NOMO-1 treated with DMSO at 0.1 percent for 48 hours (cell line): ENCODE results near the gene SEPTIN11.
A peak's percentile ranks its signal among the peaks of the same experiment; 100 is the strongest.

Experiments used
- DNase-seq: peaks from one replicate; lab custom pipeline; 2025; ENCODE audit not compliant: unreplicated experiment; lab: John Stamatoyannopoulos, UW

Gene SEPTIN11

GRCh38 chr4:76949276-76950051 is at the start of gene SEPTIN11:
Gene SEPTIN11 (plus strand): TSS chr4:76949752. CDS start chr4:76949904, 152 bp downstream.
- peak; percentile 84 for DNase-seq

GRCh38 chr4:76902233-76902890 is 47.2 kb upstream of the SEPTIN11 start:
- no peak for DNase-seq

GRCh38 chr4:76904646-76905190 is 44.8 kb upstream of the SEPTIN11 start:
- DNase-seq, result no peak

- DNase-seq, result no peak
These were observed 44.0 kb upstream of the SEPTIN11 start for GRCh38 chr4:76905521-76905920.

- DNase-seq, result no peak
These were observed 39.8 kb upstream of the SEPTIN11 start for GRCh38 chr4:76909711-76910110.

GRCh38 chr4:76920715-76921114 is 28.8 kb upstream of the SEPTIN11 start:
- no peak for DNase-seq

- no peak for DNase-seq
These were observed 25.8 kb upstream of the SEPTIN11 start for GRCh38 chr4:76923619-76924357.

- no peak for DNase-seq
These were observed 22.7 kb upstream of the SEPTIN11 start for GRCh38 chr4:76926841-76927240.

GRCh38 chr4:76930685-76931084 is 18.9 kb upstream of the SEPTIN11 start:
- no peak for DNase-seq

GRCh38 chr4:76931087-76931486 is 18.5 kb upstream of the SEPTIN11 start:
- no peak for DNase-seq

- DNase-seq, result no peak
These were observed 17.8 kb upstream of the SEPTIN11 start for GRCh38 chr4:76931576-76932276.

- no peak for DNase-seq
These were observed 10.4 kb upstream of the SEPTIN11 start for GRCh38 chr4:76939184-76939583.

GRCh38 chr4:76943129-76943620 is 6.4 kb upstream of the SEPTIN11 start:
- no peak for DNase-seq

GRCh38 chr4:76943790-76944189 is 5.8 kb upstream of the SEPTIN11 start:
- no peak for DNase-seq

GRCh38 chr4:76947369-76947768 is 2.2 kb upstream of the SEPTIN11 start:
- DNase-seq, result no peak

GRCh38 chr4:76948443-76949275 is 893 bp upstream of the SEPTIN11 start:
- DNase-seq, result peak; percentile 60

GRCh38 chr4:76950052-76950955 is 752 bp downstream of the SEPTIN11 start:
- peak; percentile 4 for DNase-seq

- no peak for DNase-seq
These were observed 1.6 kb downstream of the SEPTIN11 start for GRCh38 chr4:76950956-76951671.
